ENCODE data around the gene BBOX1. TPM values are rescaled to one million over a fixed set of nuclear protein-coding genes. Genes with fewer than 3 reads are reported as not detected.

Gene BBOX1
- total RNA-seq, 4 donors from 2014 or later, result 0.55 TPM; not detected in 3

- Histone ChIP-seq H3K4me3 (no peak overlapping the region), H3K27ac (no peak overlapping the region), H3K4me1 (no peaks in the 10 kb centered on the region), H3K36me3 (no peaks in the 10 kb centered on the region), H3K27me3 (no peaks in the 10 kb centered on the region), H3K9me3 (no peaks in the 10 kb centered on the region)
- no peak for DNase-seq
- TF ChIP-seq CTCF (IDR thresholded peaks at IDR 0.05), result no peak
- TF ChIP-seq POLR2A (IDR thresholded peaks at IDR 0.05), result no peak
- intact Hi-C loops (cut with DNase I; ENCODE audit: low total_unique reads), result no loop called here
Measured at GRCh38 chr11:27119396-27119795, 78.8 kb downstream of the BBOX1 start.

DNA sequence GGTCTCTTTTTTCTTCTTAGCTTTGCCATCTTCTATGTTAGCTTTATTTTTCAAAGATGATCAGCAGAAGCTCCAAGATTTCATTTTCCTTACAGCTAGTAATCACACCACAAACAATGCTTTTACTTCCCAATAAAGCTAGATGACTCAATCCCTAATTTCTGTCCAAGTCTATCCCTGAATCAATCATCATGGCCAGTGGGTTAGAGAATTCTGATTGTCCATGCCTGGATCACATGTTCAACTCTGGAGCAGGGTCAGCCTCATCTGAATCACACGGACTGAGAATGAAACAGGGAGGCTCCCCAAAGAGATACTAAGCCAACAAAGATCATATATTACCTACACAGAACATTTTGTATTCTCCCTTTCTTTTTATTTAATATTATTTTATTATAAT, 79.6 kb downstream of the BBOX1 start:
- H3K27me3 ChIP-seq, result no peaks in the 10 kb centered on the region
- TF ChIP-seq CTCF (IDR thresholded peaks at IDR 0.05) (no peak), POLR2A (IDR thresholded peaks at IDR 0.05) (no peak)
- no peaks in the 10 kb centered on the region for H3K9me3 ChIP-seq
- H3K4me3 ChIP-seq, result no peak overlapping the region
- intact Hi-C loops (cut with DNase I; ENCODE audit: low total_unique reads), result no loop called here
- H3K4me1 ChIP-seq, result no peaks in the 10 kb centered on the region
- H3K36me3 ChIP-seq, result no peaks in the 10 kb centered on the region
- DNase-seq, result no peak
- H3K27ac ChIP-seq, result no peak overlapping the region

DNA sequence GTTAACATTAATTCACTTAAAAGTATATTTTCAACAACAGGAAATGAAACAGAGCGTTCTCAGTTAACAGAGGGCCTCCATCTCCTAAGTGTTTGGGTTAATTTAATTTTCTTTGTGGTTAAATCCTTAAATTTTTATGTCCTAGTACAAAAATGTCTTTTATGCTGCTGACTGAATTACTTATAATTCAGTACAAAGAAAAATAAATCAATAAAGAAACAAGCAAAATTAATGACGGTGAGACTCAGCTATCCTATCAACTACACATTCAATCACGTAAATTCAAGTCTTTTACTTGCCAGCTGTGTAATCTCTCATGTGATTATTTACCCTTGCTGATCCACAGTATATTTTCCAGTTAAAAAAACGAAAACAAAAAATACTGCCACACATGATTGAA, 81.4 kb downstream of the BBOX1 start:
- intact Hi-C loops (cut with DNase I; ENCODE audit: low total_unique reads), result no loop called here
- no peak overlapping the region for H3K27ac ChIP-seq
- no peak overlapping the region for H3K4me3 ChIP-seq
- no peaks in the 10 kb centered on the region for H3K36me3 ChIP-seq
- no peaks in the 10 kb centered on the region for H3K4me1 ChIP-seq
- H3K9me3 ChIP-seq, result no peaks in the 10 kb centered on the region
- no peaks in the 10 kb centered on the region for H3K27me3 ChIP-seq
- no peak for TF ChIP-seq POLR2A (IDR thresholded peaks at IDR 0.05)
- no peak for TF ChIP-seq CTCF (IDR thresholded peaks at IDR 0.05)
- DNase-seq, result no peak

DNA sequence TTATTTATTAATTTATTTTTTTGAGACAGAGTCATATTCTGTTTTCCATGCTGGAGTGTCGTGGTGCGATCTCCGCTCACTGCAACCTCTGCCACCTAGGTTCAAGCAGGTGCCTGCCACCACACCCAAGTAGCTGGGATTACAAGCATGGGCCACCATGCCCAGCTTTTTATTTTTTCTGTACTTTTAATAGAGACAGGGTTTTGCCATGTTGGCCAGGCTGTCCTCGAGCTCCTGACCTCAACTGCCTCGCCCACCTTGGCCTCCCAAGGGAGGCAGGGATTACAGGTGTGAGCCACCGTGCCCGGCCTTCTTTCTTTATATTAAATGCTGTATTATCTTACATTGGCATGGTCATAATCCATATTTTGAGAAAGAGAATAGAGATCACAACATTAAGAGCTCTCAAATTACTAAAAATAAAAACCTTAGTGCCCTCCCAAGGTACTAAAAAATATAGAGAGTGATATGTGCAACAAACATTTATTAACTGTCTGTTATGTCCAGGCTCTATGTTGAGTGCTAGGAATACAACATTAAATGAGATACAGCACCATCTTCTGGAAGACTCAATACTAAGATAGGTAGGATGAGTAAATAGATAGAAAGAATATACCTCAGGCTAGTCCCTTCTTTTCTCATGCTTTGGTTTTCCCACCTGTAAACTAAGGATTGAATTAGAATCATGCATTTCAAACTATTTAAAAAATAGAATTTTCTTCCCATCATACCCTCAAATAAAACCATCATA, 84.1 kb downstream of the BBOX1 start:
- H3K36me3 ChIP-seq, result no peaks in the 10 kb centered on the region
- TF ChIP-seq POLR2A (IDR thresholded peaks at IDR 0.05), result no peak
- TF ChIP-seq CTCF (IDR thresholded peaks at IDR 0.05), result peak in 3 of 4 experiments; percentile 13 to 24 (median 18)
- no peaks in the 10 kb centered on the region for H3K27me3 ChIP-seq
- H3K27ac ChIP-seq, result no peak overlapping the region
- no peak overlapping the region for H3K4me3 ChIP-seq
- no peak for DNase-seq
- no peaks in the 10 kb centered on the region for H3K4me1 ChIP-seq
- intact Hi-C loops (cut with DNase I; ENCODE audit: low total_unique reads), result no loop called here
- H3K9me3 ChIP-seq, result no peaks in the 10 kb centered on the region

GRCh38 chr11:27129686-27130085, 89.1 kb downstream of the BBOX1 start:
- Histone ChIP-seq H3K27ac (peak overlapping the region in 1 of 2 donors; percentile 8), H3K4me1 (no peaks in the 10 kb centered on the region), H3K4me3 (no peak overlapping the region), H3K27me3 (no peaks in the 10 kb centered on the region), H3K36me3 (no peaks in the 10 kb centered on the region), H3K9me3 (no peaks in the 10 kb centered on the region)
- intact Hi-C loops (cut with DNase I; ENCODE audit: low total_unique reads), result no loop called here
- TF ChIP-seq CTCF (IDR thresholded peaks at IDR 0.05), result no peak
- TF ChIP-seq POLR2A (IDR thresholded peaks at IDR 0.05), result no peak
- DNase-seq, result no peak
